ENCODE measurements around the gene IQSEC1.

Gene IQSEC1

DNA sequence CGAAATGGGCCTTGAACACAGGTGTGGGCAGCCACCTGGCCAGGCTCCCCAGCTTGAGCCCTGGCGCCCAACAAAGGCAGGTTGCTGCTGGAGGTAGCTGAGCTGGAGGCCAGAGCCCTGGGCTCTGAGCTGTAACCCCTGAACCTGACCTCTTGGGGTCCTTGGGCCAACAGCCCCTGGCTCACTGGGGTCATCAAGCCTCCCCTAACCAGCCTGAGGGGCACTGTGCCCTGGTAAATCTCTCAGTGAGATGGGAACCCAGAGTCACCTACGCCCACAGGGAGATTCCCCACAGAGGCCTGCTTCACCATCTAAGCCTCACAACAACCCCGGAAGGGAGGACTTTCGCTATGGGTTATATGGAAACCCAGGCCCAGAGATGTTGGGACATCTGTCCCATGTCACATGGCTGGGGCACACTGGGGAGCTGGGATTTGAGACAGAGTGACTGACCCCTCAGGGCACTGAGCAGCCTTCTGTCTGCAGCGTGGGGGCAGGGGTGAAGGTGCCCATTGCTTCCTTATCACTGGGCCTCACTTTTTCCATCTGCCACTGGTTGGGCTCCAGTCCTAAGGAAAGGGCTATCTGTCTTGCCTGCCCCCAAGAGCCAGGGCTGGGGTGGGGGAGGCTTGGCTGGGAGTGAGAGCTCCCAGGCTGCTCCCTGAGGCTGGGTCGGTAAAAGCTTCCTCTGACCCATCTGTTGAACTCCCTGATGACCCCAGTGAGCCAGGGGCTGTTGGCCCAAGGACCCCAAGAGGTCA is 59.1 kb downstream of the IQSEC1 start:
- peak; percentile 66 to 76 for DNase-seq

DNA sequence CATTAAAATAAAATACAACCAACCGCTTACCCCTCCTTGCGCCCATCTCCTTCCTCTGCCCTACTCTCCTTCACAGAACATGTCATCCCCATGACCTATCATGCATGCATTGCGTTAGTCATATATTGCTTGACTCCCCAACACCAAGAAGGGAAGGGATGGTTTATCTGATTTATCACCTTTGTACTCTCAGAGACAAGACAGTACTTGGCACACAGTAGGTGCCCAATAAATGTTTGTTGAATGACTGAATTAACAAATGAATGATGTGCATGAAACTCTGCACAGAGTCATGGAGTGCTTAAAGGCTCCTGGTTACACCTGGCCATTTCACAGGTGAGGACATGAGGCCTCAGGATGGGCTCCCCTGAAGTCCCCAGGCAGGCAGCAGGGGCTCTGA is 59.7 kb downstream of the IQSEC1 start:
- no peak for DNase-seq

DNA sequence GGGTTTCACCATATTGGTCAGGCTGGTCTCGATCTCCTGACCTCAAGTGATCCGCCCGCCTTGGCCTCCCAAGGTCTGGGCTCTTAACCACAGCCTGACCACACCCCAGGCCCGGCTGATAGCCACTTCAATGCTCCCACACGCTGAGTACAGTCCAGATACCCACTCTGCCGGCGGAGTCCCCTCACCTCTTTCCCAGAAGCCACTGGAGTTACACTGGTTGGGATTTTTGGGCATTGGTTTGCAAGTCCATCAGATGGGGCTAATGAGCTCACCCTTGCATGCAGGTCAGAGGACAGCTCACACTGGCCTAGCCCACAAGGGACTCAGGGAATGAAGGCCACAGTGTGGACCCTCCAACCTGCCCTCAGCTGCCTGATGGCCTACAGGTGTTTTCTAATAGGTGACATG is 60.1 kb downstream of the IQSEC1 start:
- DNase-seq, result no peak

DNA sequence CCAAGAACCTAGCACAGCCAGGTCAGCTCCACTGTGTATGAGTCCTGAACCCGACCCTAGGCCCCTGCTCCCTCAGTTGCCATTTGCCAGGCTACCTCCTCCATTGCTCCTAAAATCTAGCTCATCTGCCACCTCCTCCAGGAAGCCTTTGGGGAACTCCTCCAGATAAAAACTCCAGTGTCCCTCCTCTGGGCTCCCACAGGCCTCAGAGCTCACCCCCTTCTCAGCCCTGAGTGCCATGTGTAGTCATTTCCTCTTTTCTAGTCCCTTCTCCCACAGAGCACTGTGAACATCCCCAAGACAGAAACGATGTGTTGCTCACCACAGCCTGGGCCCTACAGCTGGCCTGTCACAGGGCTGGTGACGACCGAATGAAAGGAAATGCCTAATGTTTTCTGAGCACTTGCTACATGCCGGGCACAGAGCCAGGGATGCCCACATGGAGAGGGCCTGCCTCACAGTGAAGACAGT is 61.0 kb downstream of the IQSEC1 start:
- DNase-seq, result peak; percentile 68 to 86

DNA sequence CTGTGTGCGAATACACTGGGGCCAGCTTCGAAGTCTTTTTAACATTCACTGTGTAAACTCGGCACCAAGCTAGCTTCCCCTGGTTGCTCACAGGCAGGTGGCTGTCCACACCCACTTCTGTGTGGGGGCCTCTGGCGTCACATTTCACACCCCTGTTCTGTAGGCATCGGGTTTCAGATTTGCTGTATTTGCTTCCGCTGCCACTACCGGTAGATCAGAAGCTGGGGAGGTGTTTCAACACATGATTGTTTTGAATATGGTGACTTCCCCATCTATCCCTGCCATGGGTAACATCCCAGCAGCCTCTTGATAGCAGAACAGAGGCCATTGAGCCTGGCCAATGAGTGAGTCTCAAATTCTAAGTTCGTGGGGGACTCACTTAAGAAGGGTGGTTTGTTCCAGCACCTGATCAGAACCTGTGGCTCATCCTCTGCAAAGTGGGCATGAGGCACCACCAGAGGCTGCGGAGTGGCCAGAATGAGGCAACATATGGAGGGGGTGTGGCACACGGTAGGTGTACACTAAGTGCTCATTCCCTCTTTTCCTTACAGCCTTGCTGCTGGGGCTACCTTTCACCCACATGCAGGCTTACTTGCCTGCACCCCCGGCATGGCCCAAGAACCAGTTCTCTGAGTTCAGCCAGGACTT is 61.5 kb downstream of the IQSEC1 start:
- DNase-seq, result peak; percentile 91 to 93

DNA sequence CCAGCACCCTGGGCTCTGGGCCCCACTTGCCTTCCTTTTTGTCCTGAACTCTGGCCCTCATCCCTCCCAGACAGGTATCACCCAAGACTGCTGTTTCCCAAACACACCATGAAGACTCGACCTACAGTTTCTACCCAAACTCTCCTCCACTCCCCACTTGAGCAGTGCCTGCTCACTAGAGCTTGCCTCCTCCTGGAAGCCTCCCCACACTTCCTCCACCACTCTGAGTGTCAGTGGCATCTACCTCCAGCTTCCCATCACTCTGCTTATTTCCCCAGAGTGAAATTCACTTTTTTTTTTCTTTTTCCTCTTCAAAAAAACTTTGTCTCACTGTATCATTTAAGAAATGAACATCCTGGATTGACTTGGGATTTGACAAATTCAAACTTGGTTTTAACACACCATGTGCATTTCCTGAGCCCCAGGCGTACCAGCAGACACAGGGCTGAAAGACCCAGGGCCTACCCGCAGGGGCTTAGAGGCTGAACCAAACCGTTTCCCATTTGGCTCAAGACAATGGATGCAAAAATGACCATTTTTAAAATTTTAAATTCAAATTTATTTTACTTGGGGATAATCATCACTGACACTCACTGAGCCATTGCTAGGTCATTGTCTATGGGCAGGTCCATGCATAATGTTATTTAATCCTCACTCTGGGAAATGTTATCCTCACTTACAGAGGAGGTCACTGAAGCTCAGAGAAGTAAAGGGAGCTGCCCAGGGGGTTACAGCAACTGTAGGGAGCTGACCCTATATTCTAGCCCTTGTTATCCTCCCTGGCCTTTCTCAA is 62.3 kb downstream of the IQSEC1 start:
- no peak for DNase-seq

DNA sequence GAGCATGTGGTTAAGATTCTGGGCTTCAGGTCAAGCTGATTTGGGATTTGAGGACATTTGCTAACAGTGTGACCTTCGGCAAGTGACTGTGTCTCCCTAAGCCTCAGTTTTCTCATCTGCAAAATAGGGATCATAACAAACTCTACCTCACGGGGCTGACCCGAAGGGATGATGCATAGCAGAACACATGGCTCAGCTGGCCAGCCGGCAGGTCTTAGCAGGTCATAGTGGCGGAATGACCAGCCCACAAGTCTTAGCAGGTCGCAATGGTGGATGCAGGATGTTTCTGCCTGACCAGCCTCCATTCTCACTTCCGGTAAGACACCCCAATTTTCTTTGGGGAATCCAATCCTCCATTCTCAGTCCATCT is 63.3 kb downstream of the IQSEC1 start:
- no peak for DNase-seq

DNA sequence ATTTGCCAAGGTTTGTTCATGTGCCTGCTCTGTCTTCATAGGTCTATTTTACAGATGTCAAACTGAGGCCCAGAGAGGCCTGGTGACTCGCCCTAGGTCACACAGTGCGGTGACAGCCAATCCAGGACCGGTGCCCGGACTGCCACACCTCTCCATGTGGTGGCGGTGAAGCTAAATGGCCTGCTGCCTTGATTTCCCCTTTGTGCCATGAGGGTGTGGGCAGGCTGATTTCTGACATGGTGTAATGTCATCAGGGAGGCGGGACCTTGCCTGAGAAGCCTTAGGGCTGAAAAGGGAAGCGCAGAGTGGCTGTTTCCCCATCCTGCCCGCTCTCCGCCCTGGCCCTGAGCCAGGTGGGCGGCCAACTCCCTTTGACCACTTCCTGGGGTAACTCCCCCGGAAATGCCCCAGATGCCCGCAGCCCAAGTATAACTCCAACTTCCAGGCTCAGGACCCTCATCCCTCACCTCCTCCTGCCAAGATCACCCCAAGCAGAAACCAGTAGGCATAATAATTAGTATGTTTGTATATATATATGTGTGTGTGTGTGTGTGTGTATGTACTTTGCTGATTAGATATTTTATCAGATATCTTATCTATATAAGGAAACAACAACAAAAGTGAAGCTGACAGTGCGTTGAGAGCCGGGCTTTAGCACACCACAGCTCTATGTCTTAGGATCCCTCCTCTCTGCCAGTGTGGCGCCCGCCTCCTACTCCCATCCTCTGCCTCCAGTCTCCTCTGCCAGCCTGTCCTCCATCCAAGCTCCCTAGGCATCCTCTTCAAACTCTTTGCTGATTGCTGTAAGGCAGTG is 63.9 kb downstream of the IQSEC1 start:
- peak; percentile 80 to 88 for DNase-seq

DNA sequence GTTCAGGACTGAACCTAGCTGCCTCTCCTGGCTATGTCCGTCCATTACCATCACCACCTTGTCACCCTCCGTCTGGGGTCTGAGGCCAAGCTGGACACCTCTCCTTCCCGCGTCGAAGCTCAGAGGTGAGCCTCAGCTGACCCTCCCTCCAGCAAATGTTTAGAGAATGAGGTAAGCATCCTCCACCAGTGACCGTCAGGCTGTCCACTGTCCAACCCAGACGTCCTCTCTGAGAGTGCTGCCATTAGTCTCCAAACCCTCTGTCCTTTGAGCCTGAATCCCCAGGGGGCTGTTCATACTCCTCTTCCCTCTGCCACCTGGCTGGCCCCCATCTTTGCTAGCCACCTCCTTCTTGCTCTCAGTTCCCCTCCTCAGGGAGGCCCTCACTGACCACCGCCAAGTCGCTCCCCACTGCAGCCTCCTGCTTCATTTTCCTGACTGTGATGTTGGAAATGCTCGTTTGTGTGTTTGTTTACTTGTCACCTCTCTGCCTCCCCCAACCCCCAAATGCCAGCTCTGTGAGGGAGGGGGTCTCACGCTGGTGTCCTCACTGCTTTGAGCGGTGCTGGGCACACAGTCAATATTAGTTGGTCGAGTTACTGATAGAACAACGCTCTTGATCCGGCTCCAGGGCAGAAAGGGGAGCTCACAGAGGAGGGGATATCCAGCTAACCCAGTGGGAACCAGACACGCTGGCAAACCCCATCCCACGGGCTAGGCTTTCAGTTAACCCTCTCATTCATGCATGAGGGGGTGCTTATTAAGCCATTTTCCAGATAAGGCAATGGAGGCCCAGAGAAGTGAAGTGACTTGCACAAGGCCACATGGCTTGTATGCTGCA is 64.9 kb downstream of the IQSEC1 start:
- no peak for DNase-seq

DNA sequence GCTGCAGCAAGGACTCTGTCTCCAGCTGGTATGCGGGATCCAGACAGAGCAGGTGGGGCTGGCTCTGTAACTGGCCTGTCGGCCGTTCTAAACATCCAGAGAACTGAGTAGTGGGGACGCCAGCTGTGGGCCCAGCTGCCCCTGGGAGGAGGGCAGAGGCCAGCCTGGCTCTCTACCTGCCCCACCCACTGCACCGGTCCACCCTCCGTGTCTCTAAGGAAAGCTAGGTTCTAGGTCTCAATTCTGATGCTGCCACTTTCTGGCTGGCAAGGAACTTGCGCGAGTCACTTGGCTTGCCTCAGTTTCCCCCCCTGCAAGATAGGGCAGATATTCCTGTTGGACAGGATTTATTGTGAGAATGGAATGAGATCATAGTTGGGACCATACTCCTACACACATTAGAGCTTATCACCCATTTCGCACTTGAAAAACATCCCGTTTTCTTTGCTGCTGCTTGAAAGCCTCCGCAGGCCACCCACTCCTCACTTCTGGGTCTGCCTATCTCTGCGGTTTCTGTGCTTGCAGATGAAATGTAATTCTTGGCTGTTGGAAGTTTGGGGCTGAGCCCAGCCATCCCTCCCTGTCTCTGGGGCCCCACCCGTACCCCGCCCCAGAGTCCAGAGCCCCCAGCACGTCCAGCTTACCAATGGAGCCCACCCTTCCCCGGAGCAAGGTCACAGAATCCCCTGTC is 65.8 kb downstream of the IQSEC1 start:
- DNase-seq, result no peak

DNA sequence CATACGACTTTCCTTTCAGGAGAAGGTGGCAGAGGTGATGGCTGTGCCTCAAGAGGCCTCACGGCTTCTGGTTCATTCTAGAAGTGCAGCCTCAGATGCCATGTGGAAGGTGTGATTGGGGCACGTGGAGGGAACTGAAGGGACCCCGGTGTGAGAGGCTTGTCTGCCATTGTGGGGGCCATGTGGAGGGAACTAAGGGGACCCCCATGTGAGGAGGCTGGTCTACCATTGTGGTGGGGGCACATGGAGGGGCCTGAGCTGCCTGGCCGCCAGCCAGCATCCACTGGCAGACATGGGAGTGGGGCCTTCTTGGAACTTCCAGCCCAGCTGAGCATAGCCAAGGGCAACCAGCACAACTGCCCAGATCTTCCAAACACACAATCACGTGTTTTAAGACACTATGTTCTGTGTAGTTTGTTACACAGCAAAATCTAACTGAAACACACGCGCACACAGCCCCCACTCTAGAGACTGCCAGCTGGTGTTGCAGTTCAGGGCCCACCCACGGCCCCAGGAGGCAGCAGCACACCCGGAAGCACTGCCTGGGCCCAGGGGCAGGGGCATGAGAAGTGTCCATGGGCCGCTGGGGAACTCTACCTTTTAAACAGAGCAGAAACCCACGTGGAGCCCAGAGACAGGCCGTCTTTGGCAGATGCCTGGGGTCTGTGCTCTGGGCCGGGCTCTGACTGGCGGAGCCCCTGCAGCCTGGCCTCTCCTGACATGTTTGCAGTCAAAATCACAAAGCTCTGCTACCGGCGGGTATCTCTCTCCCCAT is 66.8 kb downstream of the IQSEC1 start:
- DNase-seq, result no peak

DNA sequence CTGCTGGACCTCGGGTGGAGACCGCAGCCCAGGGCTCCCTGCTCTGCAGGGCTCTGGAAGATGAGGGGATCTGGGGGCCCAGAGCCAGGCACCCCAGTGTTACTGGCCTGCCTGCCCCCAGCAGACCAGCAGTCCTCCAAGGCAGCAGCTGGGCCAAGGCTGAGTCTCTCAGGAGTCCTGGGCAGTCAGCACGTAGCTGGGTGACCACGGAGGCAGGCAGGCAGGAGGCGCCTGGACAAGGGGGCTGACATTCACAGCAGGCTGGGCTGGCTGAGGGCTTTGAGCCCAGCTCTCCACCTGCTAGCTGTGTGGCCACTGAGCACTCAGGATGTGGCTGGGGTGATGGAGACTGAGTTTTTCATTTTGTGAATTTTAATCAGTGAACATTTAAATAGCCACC is 67.9 kb downstream of the IQSEC1 start:
- DNase-seq, result no peak

DNA sequence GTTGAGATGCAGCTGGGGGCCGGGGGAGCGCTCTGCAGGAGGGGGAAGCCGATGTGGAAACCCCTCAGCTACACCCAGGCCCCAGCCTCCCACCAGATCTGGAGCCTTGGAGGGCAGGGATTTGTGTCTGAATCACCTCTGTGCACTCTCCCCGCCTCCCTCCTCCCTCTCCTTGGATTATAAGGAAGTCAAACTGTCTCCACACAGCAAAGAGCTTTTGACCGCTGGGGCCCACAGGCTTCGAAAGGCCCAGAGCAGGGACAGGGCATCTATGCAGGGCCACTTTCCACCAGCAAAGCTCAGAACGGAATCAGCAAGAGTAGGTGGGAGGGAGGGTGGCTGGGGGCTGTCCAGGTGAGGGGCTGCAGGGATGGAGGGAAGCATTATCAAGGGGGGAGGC is 68.9 kb downstream of the IQSEC1 start:
- no peak for DNase-seq

DNA sequence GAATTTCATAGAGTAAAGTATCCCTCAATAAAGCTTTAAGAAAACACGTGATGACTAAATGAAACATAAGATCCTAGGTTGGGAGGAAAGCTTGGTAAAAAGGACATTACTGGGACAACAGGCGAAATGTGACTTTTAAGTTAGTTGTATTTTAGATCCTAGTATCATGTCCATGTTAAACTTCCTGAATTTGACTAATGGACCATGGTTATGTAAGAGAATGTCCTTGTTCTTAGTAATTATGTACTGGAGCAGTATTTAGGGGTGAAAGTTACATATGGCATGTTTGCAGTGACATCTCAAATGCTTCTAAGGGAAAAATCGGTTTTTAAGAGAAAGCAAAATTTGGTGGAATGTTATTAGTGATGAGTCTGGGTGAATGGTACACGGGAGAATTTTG is 69.6 kb downstream of the IQSEC1 start:
- DNase-seq, result no peak

DNA sequence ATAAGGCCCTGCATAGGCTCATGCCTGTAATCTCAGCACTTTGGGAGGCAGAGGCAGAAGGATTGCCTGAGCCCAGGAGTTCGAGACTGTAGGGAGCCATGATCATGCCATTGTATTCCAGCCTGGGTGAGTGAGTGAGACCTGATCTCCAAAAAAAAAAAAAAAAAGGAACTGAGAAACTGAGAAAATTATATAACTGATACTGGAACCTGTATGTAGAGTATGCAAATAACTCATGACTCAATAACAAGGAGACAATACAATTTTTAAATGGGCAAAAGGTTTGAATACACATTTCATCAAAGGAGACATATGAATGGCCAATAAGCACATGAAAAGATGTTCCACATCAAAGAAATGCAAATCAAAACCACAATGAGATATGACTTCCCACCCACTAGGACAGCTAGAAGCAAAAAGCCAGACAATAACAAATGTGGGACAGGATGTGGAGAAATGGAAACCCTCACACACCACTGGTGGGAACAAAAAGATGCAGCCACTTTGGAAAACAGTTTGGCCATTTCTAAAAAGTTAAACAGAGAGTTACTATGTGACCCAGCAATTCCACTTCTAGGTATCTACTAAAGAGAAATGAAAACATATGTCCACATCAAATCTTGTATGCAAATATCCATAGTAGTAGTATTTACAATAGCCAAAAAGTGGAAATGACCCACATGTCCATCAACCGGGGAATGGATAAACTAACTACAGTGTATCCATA is 70.7 kb downstream of the IQSEC1 start:
- DNase-seq, result peak in 1 of 2 donors; percentile 65

DNA sequence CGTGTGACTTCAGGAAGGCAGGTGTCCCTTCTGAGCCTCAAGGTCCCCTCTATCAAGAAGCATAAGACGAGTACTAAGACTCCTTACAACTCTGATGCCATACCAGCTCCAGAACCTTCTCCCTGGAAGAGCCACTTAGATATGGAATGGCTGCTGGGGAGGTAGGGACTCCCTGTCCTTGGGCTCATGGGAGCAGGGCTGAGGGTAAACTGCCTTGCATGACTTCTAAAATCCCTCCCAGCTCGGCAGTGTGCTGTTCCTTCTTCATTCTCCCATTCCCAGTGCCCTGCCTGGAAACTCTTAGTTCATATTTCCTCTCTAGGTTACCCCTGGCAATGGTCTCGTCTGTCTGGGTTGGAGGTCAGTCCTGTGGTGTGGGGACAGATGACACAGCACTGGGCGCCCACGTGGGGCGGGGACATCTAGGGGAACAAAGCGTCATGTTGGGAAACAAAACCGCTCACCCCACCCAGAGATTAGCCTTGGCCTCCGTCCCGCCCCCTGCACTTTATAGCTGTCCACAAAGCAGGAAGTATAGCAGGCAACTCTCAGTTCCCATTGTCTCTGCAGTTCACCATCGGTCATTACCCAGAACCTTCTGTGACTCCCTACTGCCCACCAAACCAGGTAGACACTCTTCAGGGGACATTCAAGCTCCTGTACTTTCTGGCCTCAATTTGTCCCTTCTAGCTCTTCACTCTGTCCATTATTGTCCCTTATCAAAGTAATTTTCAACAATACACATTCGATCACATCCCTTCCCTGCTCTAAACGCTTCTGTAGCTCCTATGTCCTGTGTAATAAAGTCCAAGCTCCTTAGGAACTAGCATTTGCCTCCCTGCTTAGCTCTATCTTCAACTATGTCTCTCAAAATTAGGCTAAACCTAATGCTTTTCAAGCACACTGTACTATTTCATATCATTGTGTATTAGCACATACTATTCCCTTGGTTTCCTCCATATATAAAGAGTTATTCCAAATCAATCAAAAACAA is 73.8 kb downstream of the IQSEC1 start:
- DNase-seq, result peak; percentile 35 to 85

DNA sequence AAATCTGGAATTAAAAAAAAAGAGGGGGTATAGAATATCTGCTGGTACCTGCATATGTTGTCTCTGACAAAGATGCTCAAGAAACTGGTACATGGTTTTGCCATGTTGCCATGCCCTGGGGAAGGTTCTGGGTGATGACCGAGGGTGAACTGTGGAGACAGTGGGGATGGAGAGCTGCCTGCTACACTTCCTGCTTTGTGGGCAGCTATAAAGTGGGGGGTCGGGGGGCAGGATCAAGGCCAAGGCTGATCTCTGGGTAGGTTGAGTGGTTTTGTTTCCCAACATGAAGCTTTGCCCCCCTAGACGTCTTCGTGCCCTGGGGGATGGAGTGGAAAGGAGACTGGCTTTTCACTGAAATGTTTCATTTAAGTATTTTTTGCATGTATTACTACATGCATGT is 74.6 kb downstream of the IQSEC1 start:
- no peak for DNase-seq

DNA sequence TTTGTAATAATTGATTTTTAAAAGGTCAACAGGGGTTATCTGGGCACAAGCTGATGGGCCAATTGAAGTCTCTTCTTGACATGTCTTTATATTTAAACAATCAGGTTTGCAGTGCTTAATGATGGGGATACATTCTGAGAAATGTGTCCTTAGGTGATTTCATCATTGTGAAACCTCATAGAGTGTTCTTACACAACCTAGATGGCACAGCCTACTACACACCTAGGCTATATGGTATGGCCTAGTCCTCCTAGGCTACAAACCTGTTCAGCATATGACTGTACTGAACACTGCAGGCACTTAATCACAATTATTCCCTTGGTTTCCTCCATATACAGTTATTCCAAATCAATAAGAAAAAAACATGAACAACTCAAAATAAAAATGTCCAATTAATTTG is 75.8 kb downstream of the IQSEC1 start:
- DNase-seq, result no peak

DNA sequence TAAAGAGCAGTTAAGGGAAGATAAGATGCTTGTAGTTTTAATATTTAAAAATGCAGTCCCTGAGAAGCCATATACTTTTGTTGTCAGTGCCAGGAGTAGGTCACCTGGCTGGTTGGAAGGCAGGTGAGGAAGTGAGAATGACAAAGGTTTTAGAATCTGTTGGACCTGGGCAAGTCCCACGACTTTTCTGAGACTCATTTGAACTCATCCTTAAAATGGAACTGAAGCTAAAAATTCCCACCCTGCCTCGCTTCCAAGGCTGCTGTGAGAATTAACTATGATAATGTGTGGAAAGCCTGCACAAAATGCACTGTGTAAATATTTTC is 77.1 kb downstream of the IQSEC1 start:
- DNase-seq, result no peak
